BE2C (cell line): Measurements from ENCODE around the gene CLEC5A.
"Not testable (repeated sequence)": the region's sequence is repeated elsewhere in the genome, so short reads cannot be mapped to it uniquely, and the experiment has no call there.

Experiments
- DNase-seq: peaks from one replicate; pipeline ENCODE4 v3.0.0-alpha.2; 2020
- H3K27me3 ChIP-seq: fragments of 250-450 bp; sonication (Bioruptor Pico); 2 replicates; pipeline ENCODE4 v1.5.1; 2020; ENCODE audit warnings: mild to moderate bottlenecking
- H3K36me3 ChIP-seq: fragments of 250-450 bp; sonication (Bioruptor Pico); 2 replicates; pipeline ENCODE4 v1.5.1; 2020; ENCODE audit warnings: mild to moderate bottlenecking
- H3K4me1 ChIP-seq: fragments of 250-450 bp; sonication (Bioruptor Pico); 2 replicates; pipeline ENCODE4 v1.5.1; 2020
- H3K4me3 ChIP-seq: 2 replicates; pipeline ENCODE4 v1.5.1; 2011; ENCODE audit warnings: low read depth, low read length
- H3K9me3 ChIP-seq: fragments of 250-450 bp; sonication (Bioruptor Pico); 2 replicates; pipeline ENCODE4 v1.5.1; 2020
- TF ChIP-seq, protein P1 (sequence below): IDR thresholded peaks from 2 replicates; pipeline ENCODE4 v1.5.1; 2012; ENCODE audit warnings: mild to moderate bottlenecking, low read depth, low read length

The CLEC5A gene

DNA sequence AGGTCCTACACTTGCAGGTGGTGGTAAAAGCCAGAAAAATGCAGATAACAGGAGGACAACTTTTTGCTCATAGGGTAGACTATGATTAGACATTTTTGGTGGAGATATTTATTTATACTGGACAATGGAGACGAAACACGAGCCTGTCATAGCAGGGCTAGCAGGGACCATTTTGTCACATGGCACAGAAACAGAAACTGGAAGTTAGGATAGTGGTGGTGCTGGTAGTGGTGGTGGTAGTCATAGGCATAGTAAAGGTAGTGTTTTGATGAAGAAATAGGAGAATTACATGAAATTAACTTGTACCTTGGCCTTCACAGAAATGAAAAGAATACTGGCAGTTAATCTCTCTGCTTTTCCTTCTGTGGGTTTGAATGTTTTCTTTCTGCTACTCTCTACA lies 40.1 kb upstream of the CLEC5A start:
- Histone ChIP-seq H3K27me3 (no peaks in the 10 kb centered on the region), H3K4me3 (no peak overlapping the region), H3K4me1 (no peaks in the 10 kb centered on the region), H3K9me3 (no peaks in the 10 kb centered on the region), H3K36me3 (no peaks in the 10 kb centered on the region)
- DNase-seq: no peak
- TF ChIP-seq, protein P1, sequence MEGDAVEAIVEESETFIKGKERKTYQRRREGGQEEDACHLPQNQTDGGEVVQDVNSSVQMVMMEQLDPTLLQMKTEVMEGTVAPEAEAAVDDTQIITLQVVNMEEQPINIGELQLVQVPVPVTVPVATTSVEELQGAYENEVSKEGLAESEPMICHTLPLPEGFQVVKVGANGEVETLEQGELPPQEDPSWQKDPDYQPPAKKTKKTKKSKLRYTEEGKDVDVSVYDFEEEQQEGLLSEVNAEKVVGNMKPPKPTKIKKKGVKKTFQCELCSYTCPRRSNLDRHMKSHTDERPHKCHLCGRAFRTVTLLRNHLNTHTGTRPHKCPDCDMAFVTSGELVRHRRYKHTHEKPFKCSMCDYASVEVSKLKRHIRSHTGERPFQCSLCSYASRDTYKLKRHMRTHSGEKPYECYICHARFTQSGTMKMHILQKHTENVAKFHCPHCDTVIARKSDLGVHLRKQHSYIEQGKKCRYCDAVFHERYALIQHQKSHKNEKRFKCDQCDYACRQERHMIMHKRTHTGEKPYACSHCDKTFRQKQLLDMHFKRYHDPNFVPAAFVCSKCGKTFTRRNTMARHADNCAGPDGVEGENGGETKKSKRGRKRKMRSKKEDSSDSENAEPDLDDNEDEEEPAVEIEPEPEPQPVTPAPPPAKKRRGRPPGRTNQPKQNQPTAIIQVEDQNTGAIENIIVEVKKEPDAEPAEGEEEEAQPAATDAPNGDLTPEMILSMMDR: no peak

- H3K27me3 ChIP-seq, H3K4me1 ChIP-seq, DNase-seq, H3K36me3 ChIP-seq, H3K9me3 ChIP-seq, H3K4me3 ChIP-seq: not testable (repeated sequence)
These were observed 39.2 kb upstream of the CLEC5A start for GRCh38 chr7:141985926-141986325.

DNA sequence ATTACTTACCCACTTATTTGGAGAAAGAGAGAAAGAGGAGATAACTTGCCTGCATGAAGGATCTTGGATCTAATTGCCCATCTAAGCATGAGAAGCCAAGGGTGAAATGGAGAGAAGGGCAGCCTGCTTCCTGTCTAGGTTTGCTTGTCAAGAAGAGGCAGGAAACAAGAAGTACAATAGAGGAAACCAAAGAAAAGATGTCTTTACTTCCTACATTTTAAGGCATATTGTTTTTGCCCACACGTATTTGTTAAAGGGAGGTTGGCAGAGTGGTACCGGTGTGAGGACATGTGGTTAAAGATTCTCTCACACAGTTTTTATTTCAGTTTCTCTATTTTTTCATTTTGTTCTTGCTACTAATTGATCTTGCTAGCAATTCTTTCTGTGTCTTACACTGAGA lies 32.8 kb upstream of the CLEC5A start:
- TF ChIP-seq, protein P1: no peak
- no peaks in the 10 kb centered on the region for H3K27me3 ChIP-seq

DNA sequence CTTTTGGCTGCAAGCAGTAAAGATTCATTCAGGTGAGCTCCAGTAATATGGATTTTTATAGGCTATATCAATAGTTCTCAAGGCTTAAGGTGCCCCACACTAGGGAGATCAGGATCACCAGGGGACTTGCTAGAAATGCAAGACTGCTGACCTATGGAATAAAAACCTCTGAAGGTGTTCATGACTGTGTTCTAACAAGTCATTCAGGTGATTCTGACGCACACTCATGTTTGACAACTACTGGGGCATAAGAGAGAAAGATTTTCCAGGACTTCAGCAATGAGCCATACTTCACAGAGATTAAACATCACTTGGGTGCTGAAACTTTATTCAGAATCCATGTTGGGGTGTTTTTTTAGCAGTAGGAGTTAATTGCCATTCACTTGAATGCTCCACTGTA lies 31.6 kb upstream of the CLEC5A start:
- no peaks in the 10 kb centered on the region for H3K36me3 ChIP-seq
- TF ChIP-seq, protein P1: no peak
- H3K4me1 ChIP-seq: no peaks in the 10 kb centered on the region
- no peaks in the 10 kb centered on the region for H3K9me3 ChIP-seq
- no peak overlapping the region for H3K4me3 ChIP-seq
- no peaks in the 10 kb centered on the region for H3K27me3 ChIP-seq
- no peak for DNase-seq

More for the DNA sequence above, 32.8 kb upstream of the CLEC5A start:
- DNase-seq: no peak
- no peaks in the 10 kb centered on the region for H3K9me3 ChIP-seq
- no peak overlapping the region for H3K4me3 ChIP-seq
- no peaks in the 10 kb centered on the region for H3K36me3 ChIP-seq
- H3K4me1 ChIP-seq: no peaks in the 10 kb centered on the region

DNA sequence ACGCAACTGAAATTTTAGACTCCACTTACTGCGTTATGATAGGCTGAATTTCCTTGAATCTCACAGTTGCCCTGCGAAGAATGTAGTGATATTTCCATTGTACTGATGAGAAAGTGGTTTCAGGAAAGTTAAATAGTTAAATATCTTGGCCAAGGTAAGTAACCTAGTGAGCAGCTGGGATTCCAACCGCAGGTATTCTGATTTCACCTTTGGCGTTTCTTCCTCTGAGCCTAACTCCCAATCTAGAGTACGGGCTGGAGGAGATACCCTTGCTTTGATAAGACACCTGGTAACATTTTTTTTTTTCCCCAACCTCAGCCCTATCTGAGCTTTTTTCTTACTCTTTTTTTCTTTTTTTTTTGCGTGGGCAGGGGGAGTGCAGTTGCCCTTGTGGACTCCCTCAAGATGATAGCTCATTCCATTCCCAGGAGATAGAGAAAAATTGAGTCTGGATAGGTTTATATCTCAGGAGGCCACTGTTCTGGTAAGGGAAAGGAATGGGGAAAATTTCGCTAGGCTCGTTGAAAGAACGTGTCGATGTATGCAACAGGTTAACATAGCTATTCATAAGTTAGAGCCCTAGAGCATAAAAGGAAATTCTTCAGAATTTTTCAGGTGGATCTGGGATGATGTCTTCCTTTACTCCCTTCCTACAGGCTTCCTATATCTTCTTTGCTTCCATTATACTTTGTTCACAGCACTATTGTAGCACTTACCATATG lies 29.9 kb upstream of the CLEC5A start:
- TF ChIP-seq, protein P1: no peak
- Histone ChIP-seq H3K27me3 (no peaks in the 10 kb centered on the region), H3K36me3 (no peaks in the 10 kb centered on the region), H3K4me1 (no peaks in the 10 kb centered on the region), H3K9me3 (no peaks in the 10 kb centered on the region), H3K4me3 (no peak overlapping the region)
- no peak for DNase-seq

GRCh38 chr7:141975806-141976523 lies 29.2 kb upstream of the CLEC5A start:
- peak; percentile 81 for DNase-seq
- Histone ChIP-seq H3K9me3 (no peaks in the 10 kb centered on the region), H3K36me3 (no peaks in the 10 kb centered on the region), H3K4me3 (peak overlapping the region; percentile 42), H3K4me1 (no peaks in the 10 kb centered on the region), H3K27me3 (no peaks in the 10 kb centered on the region)
- TF ChIP-seq, protein P1: peak; percentile 95
